ENCODE data around the gene SPATA17.

SPATA17 gene

GRCh38 chr1:217650674-217651073 lies 19.5 kb downstream of the SPATA17 start:
- Histone ChIP-seq H3K79me2 (ENCODE audit: insufficient read depth, low read depth) (no peaks in the 10 kb centered on the region), H3K4me2 (no peak overlapping the region), H3K27ac (no peak overlapping the region), H3K9ac (no peak overlapping the region), H4K20me1 (ENCODE audit: insufficient read depth) (no peaks in the 10 kb centered on the region), H3K4me1 (ENCODE audit: low read depth, poor library complexity, severe bottlenecking) (no peaks in the 10 kb centered on the region), H3K36me3 (ENCODE audit: insufficient read depth) (no peaks in the 10 kb centered on the region), H3K4me3 (IDR thresholded peaks at IDR 0.05; ENCODE audit: insufficient read depth, low read depth, low read length) (no peak overlapping the region), H3K27me3 (ENCODE audit: insufficient read depth, low read depth) (no peaks in the 10 kb centered on the region), H2AFZ (ENCODE audit: low read depth) (no peak overlapping the region)
- TF ChIP-seq CTCF (conservative IDR thresholded peaks at IDR 0.05; ENCODE audit: low read depth, low read length) = no peak

- no peaks in the 10 kb centered on the region for H3K4me1 ChIP-seq (ENCODE audit: low read depth, poor library complexity, severe bottlenecking)
- H3K79me2 ChIP-seq (ENCODE audit: insufficient read depth, low read depth) = no peaks in the 10 kb centered on the region
- H3K27ac ChIP-seq = no peak overlapping the region
- no peak overlapping the region for H3K4me3 ChIP-seq (IDR thresholded peaks at IDR 0.05; ENCODE audit: insufficient read depth, low read depth, low read length)
- no peaks in the 10 kb centered on the region for H4K20me1 ChIP-seq (ENCODE audit: insufficient read depth)
- H3K9ac ChIP-seq = no peak overlapping the region
- H3K4me2 ChIP-seq = no peak overlapping the region
- TF ChIP-seq CTCF (conservative IDR thresholded peaks at IDR 0.05; ENCODE audit: low read depth, low read length) = 0 out of 2 replicates have a peak, but pooled peaks have one; percentile 34
- no peaks in the 10 kb centered on the region for H3K36me3 ChIP-seq (ENCODE audit: insufficient read depth)
- H2AFZ ChIP-seq (ENCODE audit: low read depth) = no peak overlapping the region
- no peaks in the 10 kb centered on the region for H3K27me3 ChIP-seq (ENCODE audit: insufficient read depth, low read depth)
Measured at GRCh38 chr1:217660353-217661062, 29.4 kb downstream of the SPATA17 start.

- no peak overlapping the region for H3K4me3 ChIP-seq (IDR thresholded peaks at IDR 0.05; ENCODE audit: insufficient read depth, low read depth, low read length)
- H3K79me2 ChIP-seq (ENCODE audit: insufficient read depth, low read depth) = no peaks in the 10 kb centered on the region
- TF ChIP-seq CTCF (conservative IDR thresholded peaks at IDR 0.05; ENCODE audit: low read depth, low read length) = no peak
- no peak overlapping the region for H3K9ac ChIP-seq
- H3K4me1 ChIP-seq (ENCODE audit: low read depth, poor library complexity, severe bottlenecking) = no peaks in the 10 kb centered on the region
- H4K20me1 ChIP-seq (ENCODE audit: insufficient read depth) = no peaks in the 10 kb centered on the region
- H3K27ac ChIP-seq = no peak overlapping the region
- H3K4me2 ChIP-seq = no peak overlapping the region
- no peak overlapping the region for H2AFZ ChIP-seq (ENCODE audit: low read depth)
- H3K36me3 ChIP-seq (ENCODE audit: insufficient read depth) = no peaks in the 10 kb centered on the region
- H3K27me3 ChIP-seq (ENCODE audit: insufficient read depth, low read depth) = no peaks in the 10 kb centered on the region
Measured at GRCh38 chr1:217661407-217661806, 30.3 kb downstream of the SPATA17 start.

GRCh38 chr1:217668351-217668940 lies 37.3 kb downstream of the SPATA17 start:
- no peak overlapping the region for H3K4me2 ChIP-seq
- TF ChIP-seq CTCF (conservative IDR thresholded peaks at IDR 0.05; ENCODE audit: low read depth, low read length) = no peak
- no peak overlapping the region for H3K9ac ChIP-seq
- H3K4me3 ChIP-seq (IDR thresholded peaks at IDR 0.05; ENCODE audit: insufficient read depth, low read depth, low read length) = no peak overlapping the region
- no peaks in the 10 kb centered on the region for H4K20me1 ChIP-seq (ENCODE audit: insufficient read depth)
- H3K27ac ChIP-seq = no peak overlapping the region
- no peaks in the 10 kb centered on the region for H3K79me2 ChIP-seq (ENCODE audit: insufficient read depth, low read depth)
- no peaks in the 10 kb centered on the region for H3K27me3 ChIP-seq (ENCODE audit: insufficient read depth, low read depth)
- H3K36me3 ChIP-seq (ENCODE audit: insufficient read depth) = no peaks in the 10 kb centered on the region
- H2AFZ ChIP-seq (ENCODE audit: low read depth) = no peak overlapping the region
- no peaks in the 10 kb centered on the region for H3K4me1 ChIP-seq (ENCODE audit: low read depth, poor library complexity, severe bottlenecking)

Data from KMS-11 (cell line).